HCT116 (cell line): ENCODE results near the gene INCENP. TPM values are rescaled to one million over a fixed set of nuclear protein-coding genes. Genes with fewer than 3 reads are reported as not detected.

Experiments
- ATAC-seq: fragments of 200-7000 bp; cut with Tn5 transposase; 2 replicates; pipeline ENCODE4 v1.9.1; 2020; ENCODE audit warnings: mild to moderate bottlenecking, moderate library complexity
- BruUV-seq: library from RNA; stranded (reverse); fragments of 400-500 nt; replicated peaks from 2 replicates; lab custom pipeline; 2021; lab: Mats Ljungman, UMichigan
- CTCF ChIA-PET: fragments of 300-600 bp; sonication (Branson Sonifier 250); formaldehyde crosslinking; loops from one replicate; lab custom pipeline; 2021; ENCODE audit warnings: antibody characterized with exemption; lab: Charles Lee
- POLR2A ChIA-PET: fragments of 300-600, 350-600 bp; sonication (Branson Sonifier 250); formaldehyde crosslinking; loops from one replicate; lab custom pipeline; 2021; ENCODE audit warnings: antibody characterized with exemption; lab: Charles Lee
- RAD21 ChIA-PET, 2 experiments: fragments of 300-600 bp; sonication (Branson Sonifier 250); formaldehyde crosslinking; loops; one replicate each; lab custom pipeline; 2023; ENCODE audit warnings: low total read pairs in 2 of 2; ENCODE audit not compliant: uncharacterized antibody in 2 of 2, unreplicated experiment in 2 of 2, low non-redundant PET in 1 of 2; lab: Charles Lee
- DNase-seq: peaks from one replicate; pipeline ENCODE4 v3.0.0-alpha.2; 2010; ENCODE audit warnings: low read depth, low spot score
- H2AFZ ChIP-seq: fragments of 200-600 bp; shearing (Covaris generic), sonication (generic); 2 replicates; pipeline ENCODE4 v1.6.1; 2017; ENCODE audit warnings: low read depth, mixed run types, mixed read lengths, antibody characterized with exemption, low read length; ENCODE audit not compliant: poor library complexity, severe bottlenecking
- H3K27ac ChIP-seq: 2 replicates; pipeline ENCODE4 v1.5.1; 2012; ENCODE audit warnings: low read depth, low read length
- H3K27me3 ChIP-seq: fragments of 200-600 bp; sonication (generic); 2 replicates; pipeline ENCODE4 v1.6.1; 2016; ENCODE audit warnings: mixed run types, low read length, mixed read lengths; ENCODE audit not compliant: insufficient read depth
- H3K36me3 ChIP-seq, 2 experiments: fragments of 200-500 bp in 1 of 2; fragments of 200-600 bp in 1 of 2; sonication (Bioruptor generic) in 1 of 2; sonication (generic) in 1 of 2; 2 replicates each; pipeline versions ENCODE4 v1.5.1 to v1.6.1; 2014 to 2016; ENCODE audit warnings: low read length in 2 of 2, inconsistent platforms in 1 of 2, mixed read lengths in 1 of 2, mixed run types in 1 of 2; ENCODE audit not compliant: insufficient read depth in 2 of 2, control insufficient read depth in 1 of 2
- H3K4me1 ChIP-seq, 2 experiments: fragments of 200-600 bp in 1 of 2; sonication (generic) in 1 of 2; 2 replicates each; pipeline versions ENCODE4 v1.5.1 to v1.6.1; 2012 to 2017; ENCODE audit warnings: low read length in 2 of 2, inconsistent platforms in 1 of 2, mild to moderate bottlenecking in 1 of 2, mixed read lengths in 1 of 2, mixed run types in 1 of 2, moderate library complexity in 1 of 2; ENCODE audit not compliant: insufficient read depth in 2 of 2, control insufficient read depth in 1 of 2
- H3K4me2 ChIP-seq: fragments of 200-600 bp; sonication (generic); 2 replicates; pipeline ENCODE4 v1.6.1; 2017; ENCODE audit warnings: mixed run types, low read length, mixed read lengths
- H3K4me3 ChIP-seq, 2 experiments: fragments of 200-600 bp in 1 of 2; sonication (generic) in 1 of 2; replicated peaks in 1 of 2; 2 replicates each; pipeline ENCODE4 v1.5.1; 2011 to 2016; ENCODE audit warnings: low read length in 2 of 2, control low read depth in 1 of 2, low read depth in 1 of 2, mild to moderate bottlenecking in 1 of 2, mixed read lengths in 1 of 2, mixed run types in 1 of 2
- H3K79me2 ChIP-seq: fragments of 200-600 bp; sonication (generic); 2 replicates; pipeline ENCODE4 v1.6.1; 2017; ENCODE audit warnings: mild to moderate bottlenecking, mixed run types, low read length, moderate library complexity, mixed read lengths; ENCODE audit not compliant: insufficient read depth
- H3K9ac ChIP-seq: fragments of 200-600 bp; sonication (generic); 2 replicates; pipeline ENCODE4 v1.6.1; 2016; ENCODE audit warnings: low read length, mixed read lengths
- H3K9me2 ChIP-seq: fragments of 200-600 bp; sonication (generic), shearing (Covaris generic); 2 replicates; pipeline ENCODE4 v1.6.1; 2017; ENCODE audit warnings: mixed run types, mild to moderate bottlenecking, moderate library complexity; ENCODE audit not compliant: insufficient read depth
- H3K9me3 ChIP-seq, 2 experiments: fragments of 200-500 bp in 1 of 2; fragments of 200-600 bp in 1 of 2; sonication (Bioruptor generic) in 1 of 2; sonication (generic) in 1 of 2; 2 replicates each; pipeline ENCODE4 v1.6.1; 2014 to 2017; ENCODE audit warnings: low read length in 2 of 2, mixed read lengths in 2 of 2, inconsistent platforms in 1 of 2, low read depth in 1 of 2, mild to moderate bottlenecking in 1 of 2, mixed run types in 1 of 2, moderate library complexity in 1 of 2; ENCODE audit not compliant: control insufficient read depth in 1 of 2, insufficient read depth in 1 of 2
- H4K20me1 ChIP-seq: fragments of 200-600 bp; sonication (generic), shearing (Covaris generic); 2 replicates; pipeline ENCODE4 v1.6.1; 2017; ENCODE audit warnings: mixed run types, mild to moderate bottlenecking, moderate library complexity; ENCODE audit not compliant: insufficient read depth
- CEBPB ChIP-seq: IDR thresholded peaks from 2 replicates; pipeline ENCODE4 v1.6.1; 2012; ENCODE audit warnings: low read depth
- CTCF ChIP-seq, 3 experiments: fragments of 200-600 bp in 1 of 3; sonication (generic) in 1 of 3; IDR thresholded peaks in 2 of 3; conservative IDR thresholded peaks in 1 of 3; 2 replicates each; pipeline ENCODE4 v1.5.1; 2012 to 2017; ENCODE audit warnings: low read depth in 2 of 3, low read length in 2 of 3, antibody characterized with exemption in 1 of 3, borderline replicate concordance in 1 of 3, control low read depth in 1 of 3, mild to moderate bottlenecking in 1 of 3, mixed read lengths in 1 of 3, mixed run types in 1 of 3, moderate library complexity in 1 of 3; ENCODE audit not compliant: insufficient read depth in 1 of 3
- EZH2 ChIP-seq: fragments of 200-600 bp; sonication (generic); IDR thresholded peaks from 2 replicates; pipeline ENCODE4 v1.6.1; 2017; ENCODE audit warnings: antibody characterized with exemption, mixed run types
- EZH2phosphoT487 ChIP-seq: fragments of 200-600 bp; IDR thresholded peaks from 2 replicates; pipeline ENCODE4 v1.6.1; 2018; ENCODE audit warnings: antibody characterized with exemption, borderline replicate concordance
- FOSL1 ChIP-seq: IDR thresholded peaks from 2 replicates; pipeline ENCODE4 v1.6.1; 2012; ENCODE audit warnings: low read depth
- JUND ChIP-seq: IDR thresholded peaks from 2 replicates; pipeline ENCODE4 v1.6.1; 2012
- POLR2AphosphoS5 ChIP-seq: IDR thresholded peaks from 2 replicates; pipeline ENCODE4 v1.6.1; 2011; ENCODE audit warnings: mild to moderate bottlenecking, low read depth, low read length, moderate library complexity
- RAD21 ChIP-seq: IDR thresholded peaks from 2 replicates; pipeline ENCODE4 v1.6.1; 2012; ENCODE audit warnings: low read depth, mild to moderate bottlenecking
- SIN3A ChIP-seq: IDR thresholded peaks from 2 replicates; pipeline ENCODE4 v1.6.1; 2012; ENCODE audit warnings: low read depth
- TCF7L2 ChIP-seq: IDR thresholded peaks from 2 replicates; pipeline ENCODE4 v1.7.0; 2011; ENCODE audit warnings: borderline replicate concordance, inconsistent platforms; ENCODE audit not compliant: insufficient read depth, insufficient read length; ENCODE audit errors: extremely low read depth
- ZBTB33 ChIP-seq: IDR thresholded peaks from 2 replicates; pipeline ENCODE4 v1.6.1; 2011; ENCODE audit warnings: mild to moderate bottlenecking, low read length, moderate library complexity; ENCODE audit not compliant: insufficient replicate concordance; ENCODE audit errors: extremely low read depth
- intact Hi-C: fragments of 100-400 bp; cut with micrococcal nuclease; formaldehyde crosslinking; loops from 2 replicates; pipeline ENCODE4 v1.10.0; 2022
- total RNA-seq: library from RNA; stranded (reverse); gene quantifications from one replicate; pipeline ENCODE4 v1.2.1, GENCODE V29; 2021; ENCODE audit not compliant: unreplicated experiment

Gene INCENP
- total RNA-seq, 1 experiment from 2014 or later, result 118 TPM

- intact Hi-C loops, result no loop called here
- Histone ChIP-seq H3K27me3 (no peaks in the 10 kb centered on the region), H3K36me3 (peaks cover 35 to 49% of the 10 kb centered on the region in 2 experiments; a peak in 3 of 4 replicates), H3K79me2 (peaks cover 38% of the 10 kb centered on the region), H3K4me1 (no peaks in the 10 kb centered on the region), H3K27ac (no peak overlapping the region), H3K9me2 (no peaks in the 10 kb centered on the region), H3K9ac (no peak overlapping the region), H2AFZ (no peak overlapping the region), H4K20me1 (no peaks in the 10 kb centered on the region), H3K4me3 (no peak overlapping the region)
- DNase-seq, result no peak
- no TSS peak for BruUV-seq
- POLR2A ChIA-PET, result no interaction called here
- TF ChIP-seq JUND (no peak), FOSL1 (no peak), CEBPB (no peak), EZH2phosphoT487 (no peak), TCF7L2 (no peak), EZH2 (no peak), CTCF (IDR thresholded peaks at IDR 0.05 in 2 of 3, conservative IDR thresholded peaks at IDR 0.05 in 1 of 3; ENCODE audit: borderline replicate concordance in 1 of 3, insufficient read depth in 1 of 3, low read depth in 2 of 3, low read length in 2 of 3) (no peak), POLR2AphosphoS5 (no peak), RAD21 (no peak), ZBTB33 (no peak), SIN3A (no peak)
- TF ChIP-seq, all 23 proteins: peak for 0
- H3K9me3 ChIP-seq, result no peaks in the 10 kb centered on the region
- CTCF ChIA-PET, result no interaction called here
- RAD21 ChIA-PET, result no interaction called here
- H3K4me2 ChIP-seq, result no peak overlapping the region
- no peak for ATAC-seq
Observed at GRCh38 chr11:62139526-62140303, 15.9 kb downstream of the INCENP start.
